K562 treated with DMSO at 1 percent for 4 hours (cell line): ENCODE data around the gene MFAP5. TPM values are rescaled to one million over a fixed set of nuclear protein-coding genes. Genes with fewer than 3 reads are reported as not detected.

Experiments
- total RNA-seq: library from RNA; unstranded; fragments of 300-600 nt; gene quantifications from 2 replicates; pipeline ENCODE4 v1.2.3, GENCODE V29; 2022; ENCODE audit not compliant: insufficient read depth

MFAP5 gene
- not detected in 2 replicates for total RNA-seq

DNA sequence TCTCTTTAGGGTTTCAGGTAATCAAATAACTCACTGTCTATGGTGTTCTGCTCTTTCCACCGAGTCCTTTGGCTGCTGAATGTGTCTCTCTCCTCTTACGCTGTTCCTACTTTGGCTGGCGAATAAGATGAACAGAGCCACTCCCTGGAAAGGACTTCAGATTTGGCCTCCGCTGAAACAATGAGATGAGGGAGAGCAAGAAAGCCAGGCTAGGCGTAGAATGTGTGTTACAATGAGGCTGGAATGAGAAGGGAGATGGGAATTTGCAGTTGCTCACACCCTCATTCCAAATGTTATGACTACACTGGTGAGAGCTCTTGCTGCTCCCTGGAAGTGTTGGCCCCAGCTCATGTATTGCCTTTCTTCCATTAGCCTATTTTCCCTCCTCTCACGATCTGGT lies at the start of gene MFAP5:
Gene MFAP5 (minus strand): TSS at position 234 of the 400 bp plus-strand sequence. CDS start 722 bp downstream, outside the sequence.

DNA sequence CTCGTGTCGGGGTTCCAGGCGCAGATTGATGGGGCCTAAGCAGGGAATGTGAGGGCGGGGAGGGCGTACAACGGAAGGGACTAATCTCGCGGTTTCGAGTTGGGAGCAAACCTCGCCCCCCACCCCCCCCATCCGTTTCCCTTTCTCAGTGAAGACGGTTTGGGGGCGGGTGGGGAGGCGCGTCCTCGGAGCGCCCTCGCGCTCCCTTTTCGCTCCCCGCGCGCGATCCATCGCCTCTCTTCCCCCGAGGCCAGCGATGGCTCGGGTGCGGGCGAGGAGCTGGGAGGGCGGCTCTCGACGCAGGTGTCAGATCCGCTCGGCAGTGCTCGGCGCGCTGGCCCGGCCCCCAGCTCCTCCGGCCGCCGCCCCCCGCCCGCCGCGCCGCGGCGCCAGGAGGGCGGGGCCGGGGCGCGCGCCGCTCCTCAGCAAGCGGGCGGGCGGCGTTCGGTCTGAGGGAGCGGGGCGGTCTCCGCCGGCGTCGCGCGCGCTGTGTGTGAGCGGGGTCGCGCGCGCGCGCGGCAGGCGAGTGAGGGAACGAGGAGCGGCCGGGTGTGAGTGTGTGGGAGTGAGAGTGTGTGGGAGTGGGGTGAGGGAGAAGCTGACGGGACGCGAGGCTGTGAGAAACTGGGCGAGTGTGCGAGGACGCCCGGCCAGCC lies 35.0 kb upstream of the MFAP5 start, which contains the start of gene RIMKLB:
Gene RIMKLB (plus strand): TSS at position 516 of the 656 bp plus-strand sequence. CDS start 15,876 bp downstream, outside the sequence.

GRCh38 chr12:8612629-8613028 lies 50.0 kb downstream of the MFAP5 start, which contains the start of gene AICDA:
Gene AICDA, minus strand, starts transcription at chr12:8612859. Its CDS starts 92 bp downstream, at chr12:8612767.

Other genes starting within 250 kb of the MFAP5 start
- not detected in 2 replicates for gene CLEC6A, start 206.9 kb downstream of the MFAP5 start, total RNA-seq
- not detected in 2 replicates for gene CLEC4D, start 149.3 kb downstream of the MFAP5 start, total RNA-seq
- not detected in 2 replicates for gene CLEC4E, start 121.9 kb downstream of the MFAP5 start, total RNA-seq
- gene AICDA, start 50.0 kb downstream of the MFAP5 start, total RNA-seq: not detected in 2 replicates
- 5.6 and 6.2 TPM in 2 replicates for gene RIMKLB, start 35.2 kb upstream of the MFAP5 start, total RNA-seq
- gene A2ML1, start 159.8 kb upstream of the MFAP5 start, total RNA-seq: not detected in 2 replicates